Activated B cell treated with CpG ODN at 0.5 μM for 24 hours (primary cell): ENCODE results near the gene ZNF184. TPM values are rescaled to one million over a fixed set of nuclear protein-coding genes. Genes with fewer than 3 reads are reported as not detected.

Source experiments
- ATAC-seq: fragments of 200-7000 bp; cut with Tn5 transposase; one replicate; pipeline ENCODE4 v1.10.0; 2021; ENCODE audit warnings: low read depth, mild to moderate bottlenecking, moderate library complexity
- CTCF ChIA-PET: fragments of 350-600 bp; sonication (Branson Sonifier 250); formaldehyde crosslinking; loops from one replicate; lab custom pipeline; 2021; ENCODE audit warnings: antibody characterized with exemption; lab: Charles Lee
- POLR2A ChIA-PET: fragments of 350-600 bp; sonication (Branson Sonifier 250); formaldehyde crosslinking; loops from one replicate; lab custom pipeline; 2021; ENCODE audit warnings: antibody characterized with exemption; lab: Charles Lee
- DNase-seq: peaks from one replicate; pipeline ENCODE4 v3.0.0; 2022
- H3K27ac Mint-ChIP-seq: one replicate; pipeline ENCODE4 v1.8.0; 2020; ENCODE audit warnings: mixed read lengths
- H3K27me3 Mint-ChIP-seq: one replicate; pipeline ENCODE4 v1.8.0; 2021; ENCODE audit warnings: mixed read lengths
- H3K36me3 Mint-ChIP-seq: one replicate; pipeline ENCODE4 v1.8.0; 2021; ENCODE audit warnings: low read depth, mixed read lengths
- H3K4me1 Mint-ChIP-seq: one replicate; pipeline ENCODE4 v1.8.0; 2021; ENCODE audit warnings: mixed read lengths
- H3K4me3 Mint-ChIP-seq: one replicate; pipeline ENCODE4 v1.8.0; 2020; ENCODE audit warnings: mild to moderate bottlenecking, mixed read lengths
- H3K9me3 Mint-ChIP-seq: one replicate; pipeline ENCODE4 v1.8.0; 2020; ENCODE audit warnings: mixed read lengths
- intact Hi-C: fragments of 100-400 bp; cut with micrococcal nuclease; formaldehyde crosslinking; loops from one replicate; pipeline ENCODE4 v1.15.1; 2024
- total RNA-seq: library from RNA; stranded (reverse); gene quantifications from 2 replicates; pipeline ENCODE4 v1.2.3, GENCODE V29; 2022
- TF ChIP-seq, protein P1 (sequence below): fragments of 200-600 bp; IDR thresholded peaks from one replicate; pipeline ENCODE4 v1.8.0; 2022; ENCODE audit warnings: antibody characterized with exemption, mild to moderate bottlenecking

ZNF184 gene
- total RNA-seq = 8.1 and 8.6 TPM in 2 replicates

- TF ChIP-seq, protein P1, sequence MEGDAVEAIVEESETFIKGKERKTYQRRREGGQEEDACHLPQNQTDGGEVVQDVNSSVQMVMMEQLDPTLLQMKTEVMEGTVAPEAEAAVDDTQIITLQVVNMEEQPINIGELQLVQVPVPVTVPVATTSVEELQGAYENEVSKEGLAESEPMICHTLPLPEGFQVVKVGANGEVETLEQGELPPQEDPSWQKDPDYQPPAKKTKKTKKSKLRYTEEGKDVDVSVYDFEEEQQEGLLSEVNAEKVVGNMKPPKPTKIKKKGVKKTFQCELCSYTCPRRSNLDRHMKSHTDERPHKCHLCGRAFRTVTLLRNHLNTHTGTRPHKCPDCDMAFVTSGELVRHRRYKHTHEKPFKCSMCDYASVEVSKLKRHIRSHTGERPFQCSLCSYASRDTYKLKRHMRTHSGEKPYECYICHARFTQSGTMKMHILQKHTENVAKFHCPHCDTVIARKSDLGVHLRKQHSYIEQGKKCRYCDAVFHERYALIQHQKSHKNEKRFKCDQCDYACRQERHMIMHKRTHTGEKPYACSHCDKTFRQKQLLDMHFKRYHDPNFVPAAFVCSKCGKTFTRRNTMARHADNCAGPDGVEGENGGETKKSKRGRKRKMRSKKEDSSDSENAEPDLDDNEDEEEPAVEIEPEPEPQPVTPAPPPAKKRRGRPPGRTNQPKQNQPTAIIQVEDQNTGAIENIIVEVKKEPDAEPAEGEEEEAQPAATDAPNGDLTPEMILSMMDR = no peak
- ATAC-seq (peak; percentile 92), DNase-seq (peak; percentile 85)
- H3K27me3 Mint-ChIP-seq = no peaks in the 10 kb centered on the region
- CTCF ChIA-PET = interaction anchor here (0.7 to 1.2 kb wide), 3 partner anchors 103 to 295 kb away, joined by 3 read pairs; no protein-coding TSS in a partner anchor
- H3K4me1 Mint-ChIP-seq = peaks cover 34% of the 10 kb centered on the region
- no peaks in the 10 kb centered on the region for H3K9me3 Mint-ChIP-seq
- POLR2A ChIA-PET = interaction anchor here (0.6 to 1.9 kb wide), 33 partner anchors 23 to 1480 kb away, joined by 3 to 16 read pairs (median 4); partner anchors contain the start of genes HMGN4, ZNF391 and ZSCAN16
- intact Hi-C loops = loop anchor here (1.0 to 10.0 kb wide), 16 partner anchors 30 to 1478 kb away; partner anchors contain the start of genes ABT1, ZNF391, ZSCAN12 and ZSCAN31
- H3K27ac Mint-ChIP-seq = peak within 1 kb of the TSS; percentile 95
- peak within 1 kb of the TSS; percentile 95 for H3K4me3 Mint-ChIP-seq
- peaks cover 35% of the 10 kb centered on the region for H3K36me3 Mint-ChIP-seq
These were observed at the start of gene ZNF184 for GRCh38 chr6:27472617-27473400. ZNF184 (minus strand) TSS chr6:27473105; CDS start chr6:27472294, 811 bp downstream.

- intact Hi-C loops = loop anchor here (1.0 to 5.0 kb wide), 9 partner anchors 16 to 384 kb away; partner anchors contain the start of gene ZNF184
- peaks cover 7% of the 10 kb centered on the region for H3K36me3 Mint-ChIP-seq
- no peaks in the 10 kb centered on the region for H3K9me3 Mint-ChIP-seq
- TF ChIP-seq, protein P1 = no peak
- ChIA-PET POLR2A (interaction anchor here (0.5 to 2.0 kb wide), 7 partner anchors 17 to 1256 kb away, joined by 3 to 11 read pairs (median 4); a partner anchor contains a TSS), CTCF (interaction anchor here (0.7 to 3.0 kb wide), 16 partner anchors 8 to 1395 kb away, joined by 3 to 38 read pairs (median 4); partner anchors contain the start of gene POM121L2)
- peak overlapping the region; percentile 82 for H3K27ac Mint-ChIP-seq
- peak; percentile 48 for DNase-seq
- H3K4me3 Mint-ChIP-seq = peak overlapping the region; percentile 83
- H3K4me1 Mint-ChIP-seq = peaks cover 15% of the 10 kb centered on the region
- peak; percentile 72 for ATAC-seq
- peaks cover 30% of the 10 kb centered on the region for H3K27me3 Mint-ChIP-seq
These were observed 46.2 kb upstream of the ZNF184 start for GRCh38 chr6:27518881-27519795.

GRCh38 chr6:27517928-27518787 is 45.3 kb upstream of the ZNF184 start:
- ChIA-PET POLR2A (interaction anchor here (0.5 to 2.0 kb wide), 6 partner anchors 16 to 407 kb away, joined by 3 to 11 read pairs (median 4); a partner anchor contains a TSS), CTCF (interaction anchor here (0.9 to 3.0 kb wide), 12 partner anchors 9 to 376 kb away, joined by 3 to 38 read pairs (median 6); a partner anchor contains a TSS)
- H3K36me3 Mint-ChIP-seq = peaks cover 7% of the 10 kb centered on the region
- peak overlapping the region; percentile 83 for H3K4me3 Mint-ChIP-seq
- peaks cover 15% of the 10 kb centered on the region for H3K4me1 Mint-ChIP-seq
- peak overlapping the region; percentile 82 for H3K27ac Mint-ChIP-seq
- peaks cover 32% of the 10 kb centered on the region for H3K27me3 Mint-ChIP-seq
- ATAC-seq (peak; percentile 36), DNase-seq (no peak)
- intact Hi-C loops = loop anchor here (2.0 to 5.0 kb wide), 3 partner anchors 39 to 385 kb away; no protein-coding TSS in a partner anchor
- TF ChIP-seq, protein P1 = no peak
- H3K9me3 Mint-ChIP-seq = no peaks in the 10 kb centered on the region

DNA sequence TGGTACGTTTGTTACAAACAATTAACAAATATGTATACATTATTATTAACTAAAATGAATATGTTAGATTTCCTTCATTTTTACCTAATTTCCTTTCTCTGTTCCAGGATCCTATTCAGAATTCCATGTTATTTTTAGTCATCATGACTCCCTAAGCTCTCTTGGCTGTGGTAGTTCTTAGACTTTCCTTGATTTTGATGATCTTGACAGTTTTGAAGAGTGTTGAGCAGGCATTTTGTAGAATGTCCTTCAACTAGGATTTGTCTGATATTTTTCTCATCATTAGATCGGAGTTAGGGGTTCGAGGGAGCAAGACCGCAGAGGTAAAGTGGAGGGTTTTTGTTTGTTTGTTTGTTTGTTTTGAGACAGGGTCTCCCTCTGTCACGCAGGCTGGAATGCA is 44.3 kb upstream of the ZNF184 start:
- Mint-ChIP-seq H3K4me1 (peaks cover 15% of the 10 kb centered on the region), H3K9me3 (no peaks in the 10 kb centered on the region), H3K4me3 (no peak overlapping the region), H3K27ac (no peak overlapping the region), H3K27me3 (peaks cover 38% of the 10 kb centered on the region), H3K36me3 (peaks cover 7% of the 10 kb centered on the region)
- TF ChIP-seq, protein P1 = no peak
- no peak for DNase-seq
- intact Hi-C loops = loop anchor here (5.0 kb wide), 1 partner anchor 340 kb away; no protein-coding TSS in a partner anchor
- CTCF ChIA-PET = interaction anchor here (2.4 to 3.0 kb wide), 3 partner anchors 12 to 279 kb away, joined by 25 to 38 read pairs (median 29); no protein-coding TSS in a partner anchor
- ATAC-seq = no peak
- POLR2A ChIA-PET = no interaction called here
